Neural cell (in vitro differentiated cells): ENCODE data around the gene CHST11.

Experiments
- EP300 ChIP-seq: fragments of 450-650 bp; conservative IDR thresholded peaks from 2 replicates; pipeline ENCODE4 v1.6.1; 2014; ENCODE audit warnings: antibody characterized with exemption, mild to moderate bottlenecking, moderate library complexity; ENCODE audit not compliant: poor library complexity, severe bottlenecking
- EZH2 ChIP-seq: fragments of 200-600, 300-800 bp; shearing (Covaris generic), sonication (generic); IDR thresholded peaks from 2 replicates; pipeline ENCODE4 v1.6.1; 2014; ENCODE audit warnings: antibody characterized with exemption, low read length, borderline replicate concordance, mild to moderate bottlenecking; ENCODE audit not compliant: insufficient read depth, poor library complexity, severe bottlenecking
- MXI1 ChIP-seq: fragments of 450-650 bp; conservative IDR thresholded peaks from 2 replicates; pipeline ENCODE4 v1.6.1; 2014; ENCODE audit warnings: antibody characterized with exemption, mild to moderate bottlenecking; ENCODE audit not compliant: poor library complexity, severe bottlenecking
- POLR2AphosphoS5 ChIP-seq: IDR thresholded peaks from 2 replicates; pipeline ENCODE4 v1.6.1; 2012
- RAD21 ChIP-seq: fragments of 450-650 bp; conservative IDR thresholded peaks from 2 replicates; pipeline ENCODE4 v1.6.1; 2014; ENCODE audit warnings: antibody characterized with exemption, mild to moderate bottlenecking, moderate library complexity
- SMC3 ChIP-seq: fragments of 450-650 bp; conservative IDR thresholded peaks from 2 replicates; pipeline ENCODE4 v1.6.1; 2014; ENCODE audit warnings: antibody characterized with exemption, mild to moderate bottlenecking, moderate library complexity; ENCODE audit not compliant: poor library complexity
- TAF1 ChIP-seq: IDR thresholded peaks from 2 replicates; pipeline ENCODE4 v1.6.1; 2012; ENCODE audit warnings: low read depth
- TF ChIP-seq, protein P1 (sequence below): fragments of 450-650 bp; IDR thresholded peaks from 2 replicates; pipeline ENCODE4 v1.5.1; 2014; ENCODE audit warnings: antibody characterized with exemption, mild to moderate bottlenecking, moderate library complexity; ENCODE audit not compliant: poor library complexity, severe bottlenecking

DNA sequence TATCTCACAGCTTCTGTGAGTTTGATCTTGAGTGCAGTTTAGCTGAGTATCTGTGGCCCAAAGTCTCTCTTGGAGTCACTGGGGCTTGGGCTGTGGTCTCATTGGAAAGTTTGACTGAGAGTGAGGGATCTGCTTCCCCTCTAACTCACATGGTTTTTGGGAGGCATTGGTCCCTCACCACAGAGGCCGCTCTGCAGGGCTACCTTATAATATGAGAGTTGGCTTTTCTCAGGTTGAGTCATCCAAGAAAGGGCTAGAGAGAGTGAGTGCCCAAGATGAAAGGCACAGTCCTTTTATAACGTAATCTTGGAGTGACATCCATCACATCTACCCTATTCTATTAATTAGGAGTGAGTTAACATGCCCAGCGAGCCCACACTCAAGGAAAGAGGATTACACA is 325.5 kb downstream of the CHST11 start:
- TF ChIP-seq, protein P1, sequence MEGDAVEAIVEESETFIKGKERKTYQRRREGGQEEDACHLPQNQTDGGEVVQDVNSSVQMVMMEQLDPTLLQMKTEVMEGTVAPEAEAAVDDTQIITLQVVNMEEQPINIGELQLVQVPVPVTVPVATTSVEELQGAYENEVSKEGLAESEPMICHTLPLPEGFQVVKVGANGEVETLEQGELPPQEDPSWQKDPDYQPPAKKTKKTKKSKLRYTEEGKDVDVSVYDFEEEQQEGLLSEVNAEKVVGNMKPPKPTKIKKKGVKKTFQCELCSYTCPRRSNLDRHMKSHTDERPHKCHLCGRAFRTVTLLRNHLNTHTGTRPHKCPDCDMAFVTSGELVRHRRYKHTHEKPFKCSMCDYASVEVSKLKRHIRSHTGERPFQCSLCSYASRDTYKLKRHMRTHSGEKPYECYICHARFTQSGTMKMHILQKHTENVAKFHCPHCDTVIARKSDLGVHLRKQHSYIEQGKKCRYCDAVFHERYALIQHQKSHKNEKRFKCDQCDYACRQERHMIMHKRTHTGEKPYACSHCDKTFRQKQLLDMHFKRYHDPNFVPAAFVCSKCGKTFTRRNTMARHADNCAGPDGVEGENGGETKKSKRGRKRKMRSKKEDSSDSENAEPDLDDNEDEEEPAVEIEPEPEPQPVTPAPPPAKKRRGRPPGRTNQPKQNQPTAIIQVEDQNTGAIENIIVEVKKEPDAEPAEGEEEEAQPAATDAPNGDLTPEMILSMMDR, result no peak
- TF ChIP-seq EP300 (no peak), POLR2AphosphoS5 (no peak), TAF1 (no peak), EZH2 (no peak), MXI1 (no peak), SMC3 (no peak), RAD21 (no peak)
